Brain microvascular endothelial cell (primary cell): ENCODE measurements around the gene WFDC10A.

Source experiments
- DNase-seq: peaks from one replicate; pipeline ENCODE4 v3.0.0-alpha.2; 2020
- H3K27ac ChIP-seq: fragments of 250-450 bp; sonication (Bioruptor Pico); 2 replicates; pipeline ENCODE4 v1.5.1; 2020; ENCODE audit warnings: mild to moderate bottlenecking, moderate library complexity
- H3K27me3 ChIP-seq: fragments of 250-450 bp; sonication (Bioruptor Pico); replicated peaks from 2 replicates; pipeline ENCODE4 v1.5.1; 2020; ENCODE audit warnings: mild to moderate bottlenecking
- H3K36me3 ChIP-seq: fragments of 250-450 bp; sonication (Bioruptor Pico); replicated peaks from 2 replicates; pipeline ENCODE4 v1.5.1; 2020; ENCODE audit warnings: mild to moderate bottlenecking
- H3K4me3 ChIP-seq: 2 replicates; pipeline ENCODE4 v1.5.1; 2011; ENCODE audit warnings: low read depth, mild to moderate bottlenecking, control low read depth, low read length, moderate library complexity
- CTCF ChIP-seq: IDR thresholded peaks from 2 replicates; pipeline ENCODE4 v1.5.1; 2011; ENCODE audit warnings: low read depth, mild to moderate bottlenecking, moderate library complexity, low read length, control low read depth, inconsistent platforms; ENCODE audit errors: missing control alignments
- in situ Hi-C: cut with HindIII; loops from 2 replicates; pipeline ENCODE4 v1.10.0; 2017; ENCODE audit warnings: low sequenced_read_pairs, low pct_ligation_motif_present

The WFDC10A gene

GRCh38 chr20:45617591-45617990, 11.9 kb upstream of the WFDC10A start:
- Histone ChIP-seq H3K4me3 (no peak overlapping the region), H3K27me3 (no peaks in the 10 kb centered on the region), H3K36me3 (no peaks in the 10 kb centered on the region), H3K27ac (no peak overlapping the region)
- in situ Hi-C loops, result no loop called here
- DNase-seq, result no peak
- no peak for TF ChIP-seq CTCF

- DNase-seq, result no peak
- H3K4me3 ChIP-seq, result no peak overlapping the region
- no peaks in the 10 kb centered on the region for H3K36me3 ChIP-seq
- no peak overlapping the region for H3K27ac ChIP-seq
- no peaks in the 10 kb centered on the region for H3K27me3 ChIP-seq
- in situ Hi-C loops, result no loop called here
- TF ChIP-seq CTCF, result no peak
Measured at GRCh38 chr20:45621593-45621992, 7.9 kb upstream of the WFDC10A start.

GRCh38 chr20:45626540-45626939, 3.0 kb upstream of the WFDC10A start:
- TF ChIP-seq CTCF, result no peak
- DNase-seq, result no peak
- Histone ChIP-seq H3K36me3 (no peaks in the 10 kb centered on the region), H3K27ac (no peak overlapping the region), H3K27me3 (no peaks in the 10 kb centered on the region), H3K4me3 (no peak overlapping the region)
- in situ Hi-C loops, result no loop called here

GRCh38 chr20:45630371-45630770, 832 bp downstream of the WFDC10A start:
- TF ChIP-seq CTCF, result no peak
- Histone ChIP-seq H3K36me3 (no peaks in the 10 kb centered on the region), H3K27ac (no peak overlapping the region), H3K27me3 (no peaks in the 10 kb centered on the region), H3K4me3 (no peak overlapping the region)
- DNase-seq, result no peak
- in situ Hi-C loops, result no loop called here

GRCh38 chr20:45631184-45631583, 1.6 kb downstream of the WFDC10A start, which contains the start of gene WFDC9:
Gene WFDC9 (minus strand): TSS chr20:45631284. CDS start chr20:45610181, 21,103 bp downstream.
- H3K36me3 ChIP-seq, result no peaks in the 10 kb centered on the region
- in situ Hi-C loops, result no loop called here
- no peak for DNase-seq
- no peak within 1 kb of the TSS for H3K27ac ChIP-seq
- H3K27me3 ChIP-seq, result no peaks in the 10 kb centered on the region
- H3K4me3 ChIP-seq, result no peak within 1 kb of the TSS
- no peak for TF ChIP-seq CTCF

GRCh38 chr20:45636513-45636912, 7.0 kb downstream of the WFDC10A start:
- Histone ChIP-seq H3K4me3 (no peak overlapping the region), H3K36me3 (no peaks in the 10 kb centered on the region), H3K27ac (no peak overlapping the region), H3K27me3 (no peaks in the 10 kb centered on the region)
- TF ChIP-seq CTCF, result no peak
- DNase-seq, result no peak
- in situ Hi-C loops, result no loop called here
